Fibroblast of lung (primary cell): ENCODE results near the gene MED26. TPM values are rescaled to one million over a fixed set of nuclear protein-coding genes. Genes with fewer than 3 reads are reported as not detected.
"Not testable (repeated sequence)": the region's sequence is repeated elsewhere in the genome, so short reads cannot be mapped to it uniquely, and the experiment has no call there.

Experiments used
- DNase-seq, 2 donors: peaks; one replicate each; pipeline versions ENCODE4 v3.0.0 to v3.0.0-alpha.2; 2010; ENCODE audit warnings: low read depth in 2 of 2
- H2AFZ ChIP-seq: 2 replicates; pipeline ENCODE4 v1.5.1; 2012; ENCODE audit warnings: low read length, control low read depth, inconsistent platforms
- H3K27ac ChIP-seq: 2 replicates; pipeline ENCODE4 v1.5.1; 2011; ENCODE audit warnings: low read length, control low read depth; ENCODE audit not compliant: insufficient read depth
- H3K27me3 ChIP-seq: 2 replicates; pipeline ENCODE4 v1.5.1; 2011; ENCODE audit warnings: mild to moderate bottlenecking, low read length; ENCODE audit not compliant: control insufficient read depth, insufficient read depth
- H3K36me3 ChIP-seq: 2 replicates; pipeline ENCODE4 v1.5.1; 2011; ENCODE audit warnings: low read length; ENCODE audit not compliant: control insufficient read depth, insufficient read depth
- H3K4me1 ChIP-seq: 2 replicates; pipeline ENCODE4 v1.5.1; 2011; ENCODE audit warnings: low read length; ENCODE audit not compliant: control insufficient read depth, insufficient read depth; ENCODE audit errors: extremely low read depth
- H3K4me2 ChIP-seq: 2 replicates; pipeline ENCODE4 v1.5.1; 2011; ENCODE audit warnings: low read length, control low read depth; ENCODE audit not compliant: insufficient read depth; ENCODE audit errors: extremely low read depth
- H3K4me3 ChIP-seq, 4 experiments: fragments of 200-600 bp in 1 of 4; sonication (generic) in 1 of 4; replicated peaks in 1 of 4; 2 replicates each; pipeline ENCODE4 v1.5.1; 2011 to 2016; ENCODE audit warnings: low read length in 4 of 4, low read depth in 3 of 4, mild to moderate bottlenecking in 3 of 4, control low read depth in 2 of 4, inconsistent platforms in 1 of 4, mixed read lengths in 1 of 4; ENCODE audit not compliant: insufficient read depth in 1 of 4; ENCODE audit errors: control extremely low read depth in 1 of 4
- H3K79me2 ChIP-seq: 2 replicates; pipeline ENCODE4 v1.5.1; 2012; ENCODE audit warnings: mild to moderate bottlenecking, low read length, inconsistent platforms; ENCODE audit not compliant: control insufficient read depth, insufficient read depth
- H3K9ac ChIP-seq: 2 replicates; pipeline ENCODE4 v1.5.1; 2011; ENCODE audit warnings: mild to moderate bottlenecking, low read length, control low read depth; ENCODE audit not compliant: insufficient read depth
- H3K9me3 ChIP-seq: 2 replicates; pipeline ENCODE4 v1.5.1; 2012; ENCODE audit warnings: low read depth, low read length; ENCODE audit not compliant: control insufficient read depth, insufficient read depth
- H4K20me1 ChIP-seq: 2 replicates; pipeline ENCODE4 v1.5.1; 2011; ENCODE audit warnings: low read length; ENCODE audit not compliant: control insufficient read depth, insufficient read depth; ENCODE audit errors: extremely low read depth
- CTCF ChIP-seq, 2 donors: IDR thresholded peaks in 1 of 2; conservative IDR thresholded peaks in 1 of 2; 1 replicate in 1 of 2; 2 replicates in 1 of 2; pipeline ENCODE4 v1.5.1; 2011 to 2012; ENCODE audit warnings: low read length in 2 of 2, control low read depth in 1 of 2, inconsistent platforms in 1 of 2, low read depth in 1 of 2, mild to moderate bottlenecking in 1 of 2
- EZH2 ChIP-seq: IDR thresholded peaks from 2 replicates; pipeline ENCODE4 v1.5.1; 2012; ENCODE audit warnings: low read length, control low read depth, mild to moderate bottlenecking; ENCODE audit errors: missing control alignments
- polyA plus RNA-seq, 2 donors: library from polyadenylated mRNA; depleted of rRNA in 1 of 2; stranded (reverse) in 1 of 2; unstranded in 1 of 2; fragments of >200 nt; gene quantifications; 2 replicates each; pipeline ENCODE4 v1.2.1, GENCODE V29; 2011 to 2012; ENCODE audit warnings: missing spikeins in 1 of 2
- total RNA-seq: library from RNA; depleted of rRNA; stranded (reverse); fragments of >200 nt; gene quantifications from 2 replicates; pipeline ENCODE4 v1.2.1, GENCODE V29; 2014

Gene MED26
- total and polyA plus RNA-seq, 2 donors (not counting 1 experiment from before 2014, with no cell fraction given): 3.7 to 4.5 TPM

- Histone ChIP-seq H3K4me3 (no peak overlapping the region), H2AFZ (no peak overlapping the region), H3K4me1 (no peaks in the 10 kb centered on the region), H3K27me3 (no peaks in the 10 kb centered on the region), H3K27ac (no peak overlapping the region), H3K9me3 (no peaks in the 10 kb centered on the region), H3K36me3 (peaks cover 8% of the 10 kb centered on the region), H3K9ac (no peak overlapping the region), H3K4me2 (no peak overlapping the region), H4K20me1 (no peaks in the 10 kb centered on the region), H3K79me2 (peaks cover under 1% of the 10 kb centered on the region)
- no peak for DNase-seq
- no peak for TF ChIP-seq EZH2
- TF ChIP-seq CTCF (conservative IDR thresholded peaks at IDR 0.05 in 1 of 2, IDR thresholded peaks at IDR 0.05 in 1 of 2; ENCODE audit: low read depth in 1 of 2, low read length in 2 of 2): no peak
Measured at GRCh38 chr19:16548956-16549355, 79.0 kb downstream of the MED26 start.

DNA sequence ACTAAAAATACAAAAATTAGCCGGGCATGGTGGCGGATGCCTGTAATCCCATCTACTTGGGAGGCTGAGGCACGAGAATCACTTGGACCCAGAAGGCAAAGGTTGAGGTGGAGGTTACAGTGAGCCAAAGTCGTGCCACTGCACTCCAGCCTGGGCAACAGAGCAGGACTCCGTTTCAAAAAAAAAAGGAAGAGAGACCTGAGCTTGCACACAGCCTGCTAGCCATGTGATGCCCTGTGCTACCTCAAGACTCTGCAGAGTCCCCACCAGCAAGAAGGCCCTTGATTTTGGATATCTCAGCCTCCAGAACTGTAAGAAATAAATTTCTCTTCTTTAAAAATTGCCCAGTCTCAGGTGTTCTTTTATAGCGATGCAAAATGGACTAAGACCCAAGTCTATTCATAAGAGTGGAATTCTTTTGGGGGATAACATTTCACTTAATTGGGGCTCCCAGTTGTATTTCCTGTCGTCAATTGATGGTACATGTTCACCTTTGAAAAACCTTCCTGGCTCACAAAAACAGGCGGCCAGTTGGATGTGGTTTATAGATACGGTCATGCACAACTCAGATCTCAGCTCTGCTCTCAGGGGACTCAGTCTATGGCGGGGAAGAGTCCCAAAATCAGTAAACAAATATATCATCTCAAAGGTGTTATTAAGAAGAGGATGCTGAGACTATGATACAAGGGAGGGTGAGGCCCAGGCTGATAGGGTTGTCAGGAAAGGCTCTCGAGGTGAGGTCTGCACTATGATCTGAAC is 83.4 kb downstream of the MED26 start:
- TF ChIP-seq CTCF (conservative IDR thresholded peaks at IDR 0.05 in 1 of 2, IDR thresholded peaks at IDR 0.05 in 1 of 2; ENCODE audit: low read depth in 1 of 2, low read length in 2 of 2) (no peak), EZH2 (no peak)
- no peak for DNase-seq
- H3K4me3 ChIP-seq: no peak overlapping the region
- no peaks in the 10 kb centered on the region for H4K20me1 ChIP-seq
- peaks cover 6% of the 10 kb centered on the region for H3K4me1 ChIP-seq
- peaks cover 2% of the 10 kb centered on the region for H3K36me3 ChIP-seq
- H3K9ac ChIP-seq: no peak overlapping the region
- H3K9me3 ChIP-seq: no peaks in the 10 kb centered on the region
- H3K4me2 ChIP-seq: no peak overlapping the region
- H2AFZ ChIP-seq: no peak overlapping the region
- H3K27ac ChIP-seq: no peak overlapping the region
- H3K27me3 ChIP-seq: no peaks in the 10 kb centered on the region
- H3K79me2 ChIP-seq: peaks cover 37% of the 10 kb centered on the region

GRCh38 chr19:16543734-16544133 is 84.3 kb downstream of the MED26 start:
- not testable (repeated sequence) for H4K20me1 ChIP-seq, H3K4me1 ChIP-seq, DNase-seq, H3K36me3 ChIP-seq, H3K27ac ChIP-seq, H2AFZ ChIP-seq, H3K9me3 ChIP-seq, H3K9ac ChIP-seq, H3K27me3 ChIP-seq
- Histone ChIP-seq H3K4me2 (peak overlapping the region; percentile 55), H3K79me2 (peaks cover 44% of the 10 kb centered on the region), H3K4me3 (peak overlapping the region in 3 of 4 experiments; percentile 65 to 90 (median 87))
